ENCODE data around the gene CTSV. TPM values are rescaled to one million over a fixed set of nuclear protein-coding genes. Genes with fewer than 3 reads are reported as not detected.
"Not testable (repeated sequence)": the region's sequence is repeated elsewhere in the genome, so short reads cannot be mapped to it uniquely, and the experiment has no call there.

Gene CTSV
- total RNA-seq, 1 experiment from 2014 or later: 68.4 TPM

DNA sequence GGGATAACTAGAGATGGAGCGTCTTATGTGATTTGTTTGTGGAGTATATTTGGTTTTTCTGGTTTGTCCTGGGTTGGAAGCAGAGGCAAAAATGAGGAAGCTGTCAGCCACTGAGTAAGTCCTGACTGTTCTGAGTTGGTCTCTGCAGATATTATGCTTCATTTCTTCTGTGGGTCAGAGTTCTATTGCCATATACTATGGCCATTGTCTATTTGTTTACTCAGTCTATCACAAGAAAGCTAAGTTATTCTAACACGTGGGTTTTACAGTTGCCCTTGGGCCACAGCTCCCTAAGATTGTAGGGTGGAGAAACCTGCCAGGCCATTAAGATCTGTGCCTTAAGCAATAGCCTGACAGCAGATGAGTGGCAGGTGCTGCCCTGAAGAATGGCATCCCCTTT is 3.0 kb upstream of the CTSV start (continued):
- no peak for TF ChIP-seq ZBTB21 (CRISPR knock-in tag; IDR thresholded peaks at IDR 0.05; ENCODE audit: borderline replicate concordance)
- TF ChIP-seq PRRX2 (CRISPR knock-in tag; IDR thresholded peaks at IDR 0.05): no peak
- TF ChIP-seq NR1H2 (CRISPR knock-in tag; IDR thresholded peaks at IDR 0.05): no peak
- TF ChIP-seq NR3C1 (CRISPR knock-in tag; conservative IDR thresholded peaks at IDR 0.05; ENCODE audit: low read depth): no peak

DNA sequence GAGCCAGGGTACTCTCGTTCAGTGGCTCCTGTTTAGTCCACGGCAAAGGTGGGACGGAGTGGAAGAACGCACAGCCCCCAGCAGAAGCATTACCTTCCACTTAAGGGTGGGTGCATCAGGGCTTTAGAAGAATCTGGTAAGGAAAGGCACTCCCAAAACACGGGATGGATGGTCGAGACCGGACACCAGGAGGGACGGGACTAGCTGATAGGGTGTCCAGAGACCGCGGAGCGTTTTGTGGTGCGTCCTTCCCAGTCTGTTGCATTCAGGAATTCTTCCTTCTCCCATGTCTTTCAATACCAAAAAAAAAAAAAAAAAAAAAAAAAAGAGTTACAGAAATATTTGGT is 545 bp upstream of the CTSV start:
- ChIA-PET POLR2A (interaction anchor here (0.6 to 2.4 kb wide), 7 partner anchors 10 to 424 kb away, joined by 3 to 14 read pairs (median 4); no protein-coding TSS in a partner anchor), CTCF (interaction anchor here (2.2 kb wide), 2 partner anchors 70 to 164 kb away, joined by 6 to 7 read pairs; no protein-coding TSS in a partner anchor)
- H3K4me3 Mint-ChIP-seq: peak overlapping the region; percentile 92
- H3K27ac Mint-ChIP-seq: peak overlapping the region; percentile 98
- H3K36me3 Mint-ChIP-seq: peaks cover 38% of the 10 kb centered on the region
- H3K9me3 Mint-ChIP-seq: peaks cover 9% of the 10 kb centered on the region
- H3K4me1 Mint-ChIP-seq: peaks cover 17% of the 10 kb centered on the region
- no peak for TF ChIP-seq IRF2 (CRISPR knock-in tag; IDR thresholded peaks at IDR 0.05; ENCODE audit: borderline replicate concordance, low read depth)
- TF ChIP-seq, protein P1, sequence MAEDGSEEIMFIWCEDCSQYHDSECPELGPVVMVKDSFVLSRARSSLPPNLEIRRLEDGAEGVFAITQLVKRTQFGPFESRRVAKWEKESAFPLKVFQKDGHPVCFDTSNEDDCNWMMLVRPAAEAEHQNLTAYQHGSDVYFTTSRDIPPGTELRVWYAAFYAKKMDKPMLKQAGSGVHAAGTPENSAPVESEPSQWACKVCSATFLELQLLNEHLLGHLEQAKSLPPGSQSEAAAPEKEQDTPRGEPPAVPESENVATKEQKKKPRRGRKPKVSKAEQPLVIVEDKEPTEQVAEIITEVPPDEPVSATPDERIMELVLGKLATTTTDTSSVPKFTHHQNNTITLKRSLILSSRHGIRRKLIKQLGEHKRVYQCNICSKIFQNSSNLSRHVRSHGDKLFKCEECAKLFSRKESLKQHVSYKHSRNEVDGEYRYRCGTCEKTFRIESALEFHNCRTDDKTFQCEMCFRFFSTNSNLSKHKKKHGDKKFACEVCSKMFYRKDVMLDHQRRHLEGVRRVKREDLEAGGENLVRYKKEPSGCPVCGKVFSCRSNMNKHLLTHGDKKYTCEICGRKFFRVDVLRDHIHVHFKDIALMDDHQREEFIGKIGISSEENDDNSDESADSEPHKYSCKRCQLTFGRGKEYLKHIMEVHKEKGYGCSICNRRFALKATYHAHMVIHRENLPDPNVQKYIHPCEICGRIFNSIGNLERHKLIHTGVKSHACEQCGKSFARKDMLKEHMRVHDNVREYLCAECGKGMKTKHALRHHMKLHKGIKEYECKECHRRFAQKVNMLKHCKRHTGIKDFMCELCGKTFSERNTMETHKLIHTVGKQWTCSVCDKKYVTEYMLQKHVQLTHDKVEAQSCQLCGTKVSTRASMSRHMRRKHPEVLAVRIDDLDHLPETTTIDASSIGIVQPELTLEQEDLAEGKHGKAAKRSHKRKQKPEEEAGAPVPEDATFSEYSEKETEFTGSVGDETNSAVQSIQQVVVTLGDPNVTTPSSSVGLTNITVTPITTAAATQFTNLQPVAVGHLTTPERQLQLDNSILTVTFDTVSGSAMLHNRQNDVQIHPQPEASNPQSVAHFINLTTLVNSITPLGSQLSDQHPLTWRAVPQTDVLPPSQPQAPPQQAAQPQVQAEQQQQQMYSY (CRISPR knock-in tag; IDR thresholded peaks at IDR 0.05): peak; percentile 95
- ATAC-seq (peak; percentile 49), DNase-seq (ENCODE audit: low spot score) (peak; percentile 64)
- H3K27me3 Mint-ChIP-seq (ENCODE audit: low read depth): peaks cover 35% of the 10 kb centered on the region

DNA sequence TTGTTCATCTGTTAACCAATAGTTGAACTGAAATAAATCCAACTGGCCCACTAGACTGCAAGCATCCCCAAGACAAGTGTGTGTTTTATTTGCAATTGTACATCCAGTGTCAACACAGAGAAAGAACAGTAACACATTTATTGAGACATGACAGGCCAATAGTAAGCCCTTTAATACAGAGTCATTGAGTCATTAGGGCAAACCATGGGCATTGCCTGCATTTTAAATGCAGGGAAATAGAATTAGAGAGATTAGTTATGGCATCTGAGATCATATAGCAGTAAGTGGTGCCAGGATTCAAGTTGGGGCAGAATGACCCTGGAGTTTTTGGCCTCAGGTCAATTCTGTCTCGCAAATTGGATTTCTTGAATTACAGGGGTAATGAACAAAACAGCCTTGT is 15.4 kb downstream of the CTSV start:
- POLR2A ChIA-PET; H3K27me3 Mint-ChIP-seq (ENCODE audit: low read depth); H3K27ac Mint-ChIP-seq; H3K36me3 Mint-ChIP-seq; CTCF ChIA-PET; H3K9me3 Mint-ChIP-seq; DNase-seq (ENCODE audit: low spot score); H3K4me1 Mint-ChIP-seq; ATAC-seq; H3K4me3 Mint-ChIP-seq: not testable (repeated sequence)

DNA sequence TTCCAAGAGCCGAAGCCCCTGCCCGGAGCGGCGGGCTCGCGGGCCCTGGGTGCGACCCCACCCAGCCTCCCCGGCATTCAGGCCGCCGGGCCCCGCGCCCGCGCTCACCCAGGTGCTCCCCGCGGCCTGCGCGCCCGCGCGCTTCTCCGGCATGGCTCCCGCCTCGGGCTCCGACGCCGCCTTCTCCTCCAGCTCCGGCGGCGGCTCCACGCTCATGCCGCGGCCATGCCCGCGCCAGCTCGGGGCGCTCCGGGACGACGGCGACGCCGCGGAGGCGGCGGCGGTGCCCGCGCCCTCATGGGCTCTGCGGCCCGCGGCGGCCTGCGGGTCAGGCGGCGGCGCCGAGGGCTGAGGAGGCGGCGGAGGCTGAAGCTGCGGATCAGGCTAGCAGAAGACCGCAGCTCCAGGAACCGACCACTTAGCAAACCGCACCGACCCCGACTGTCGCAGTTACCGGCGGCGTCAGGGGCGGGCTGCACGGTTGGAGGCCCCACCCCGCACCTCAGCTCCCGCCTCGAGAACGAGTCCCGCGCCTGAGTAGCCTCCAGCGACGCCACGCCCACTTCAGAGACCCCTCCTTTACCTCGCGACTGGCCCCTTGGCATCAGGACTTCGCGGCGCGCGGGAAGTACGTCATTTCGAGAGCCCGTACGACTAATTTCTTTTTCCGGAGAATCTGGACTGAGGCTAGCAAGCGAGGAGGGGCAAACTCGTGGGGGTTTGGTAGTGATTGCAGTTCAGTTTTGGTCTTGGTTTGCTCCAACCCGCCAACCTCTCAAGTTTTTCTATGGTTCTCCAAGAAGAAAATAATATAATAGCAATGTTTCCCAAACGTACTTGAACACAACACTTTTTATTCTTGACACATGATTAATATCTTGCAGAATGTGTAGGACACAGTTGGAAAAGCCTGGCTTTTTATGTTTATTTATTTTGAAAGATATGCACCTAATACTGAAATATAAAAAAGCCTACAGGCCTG is 25.5 kb downstream of the CTSV start:
- peaks cover 10% of the 10 kb centered on the region for H3K4me1 Mint-ChIP-seq
- POLR2A ChIA-PET; H3K9me3 Mint-ChIP-seq; H3K27me3 Mint-ChIP-seq (ENCODE audit: low read depth); CTCF ChIA-PET; H3K36me3 Mint-ChIP-seq: not testable (repeated sequence)
- H3K27ac Mint-ChIP-seq: peak overlapping the region; percentile 88
- peak overlapping the region; percentile 89 for H3K4me3 Mint-ChIP-seq
- ATAC-seq (peak; percentile 97), DNase-seq (ENCODE audit: low spot score) (peak; percentile 73)
- TF ChIP-seq, protein P2, sequence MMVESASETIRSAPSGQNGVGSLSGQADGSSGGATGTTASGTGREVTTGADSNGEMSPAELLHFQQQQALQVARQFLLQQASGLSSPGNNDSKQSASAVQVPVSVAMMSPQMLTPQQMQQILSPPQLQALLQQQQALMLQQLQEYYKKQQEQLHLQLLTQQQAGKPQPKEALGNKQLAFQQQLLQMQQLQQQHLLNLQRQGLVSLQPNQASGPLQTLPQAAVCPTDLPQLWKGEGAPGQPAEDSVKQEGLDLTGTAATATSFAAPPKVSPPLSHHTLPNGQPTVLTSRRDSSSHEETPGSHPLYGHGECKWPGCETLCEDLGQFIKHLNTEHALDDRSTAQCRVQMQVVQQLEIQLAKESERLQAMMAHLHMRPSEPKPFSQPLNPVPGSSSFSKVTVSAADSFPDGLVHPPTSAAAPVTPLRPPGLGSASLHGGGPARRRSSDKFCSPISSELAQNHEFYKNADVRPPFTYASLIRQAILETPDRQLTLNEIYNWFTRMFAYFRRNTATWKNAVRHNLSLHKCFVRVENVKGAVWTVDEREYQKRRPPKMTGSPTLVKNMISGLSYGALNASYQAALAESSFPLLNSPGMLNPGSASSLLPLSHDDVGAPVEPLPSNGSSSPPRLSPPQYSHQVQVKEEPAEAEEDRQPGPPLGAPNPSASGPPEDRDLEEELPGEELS (CRISPR knock-in tag; IDR thresholded peaks at IDR 0.05): peak; percentile 31; the same call in 1 of the 2 replicates
- TF ChIP-seq FOXP1 (CRISPR knock-in tag; IDR thresholded peaks at IDR 0.05; ENCODE audit: borderline replicate concordance) (peak; percentile 63; the same call in 1 of the 2 replicates), SP1 (CRISPR knock-in tag; conservative IDR thresholded peaks at IDR 0.05) (peak; percentile 74), ZBTB21 (CRISPR knock-in tag; IDR thresholded peaks at IDR 0.05; ENCODE audit: borderline replicate concordance) (0 out of 2 replicates have a peak, but pooled peaks have one; percentile 17), CREM (CRISPR knock-in tag; IDR thresholded peaks at IDR 0.05) (peak; percentile 92)
- TF ChIP-seq, protein P3, sequence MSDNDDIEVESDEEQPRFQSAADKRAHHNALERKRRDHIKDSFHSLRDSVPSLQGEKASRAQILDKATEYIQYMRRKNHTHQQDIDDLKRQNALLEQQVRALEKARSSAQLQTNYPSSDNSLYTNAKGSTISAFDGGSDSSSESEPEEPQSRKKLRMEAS (CRISPR knock-in tag; IDR thresholded peaks at IDR 0.05): peak; percentile 33; the same call in 1 of the 2 replicates

DNA sequence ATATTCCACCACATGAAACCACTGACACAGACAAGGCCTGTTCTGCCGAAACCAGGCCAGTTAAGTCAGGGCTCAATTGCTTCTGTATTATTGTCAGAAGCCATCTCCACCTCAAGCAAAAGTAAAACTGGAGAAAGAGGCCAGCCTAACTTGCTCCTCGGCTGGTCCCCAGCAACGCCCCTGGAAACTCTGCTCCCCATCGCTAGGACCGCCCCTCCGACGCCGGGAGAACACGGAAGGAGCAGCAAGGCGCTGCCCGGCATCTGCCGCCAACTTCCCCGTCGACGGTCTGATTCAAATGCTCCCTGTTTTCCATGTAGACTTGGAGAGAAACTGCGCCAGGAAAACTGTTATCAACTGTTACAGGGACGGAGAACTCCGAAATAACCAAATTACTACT is 26.3 kb downstream of the CTSV start:
- H3K36me3 Mint-ChIP-seq; DNase-seq (ENCODE audit: low spot score); H3K27me3 Mint-ChIP-seq (ENCODE audit: low read depth); H3K9me3 Mint-ChIP-seq; POLR2A ChIA-PET; CTCF ChIA-PET: not testable (repeated sequence)
- ATAC-seq: peak; percentile 56
- H3K4me1 Mint-ChIP-seq: peaks cover 10% of the 10 kb centered on the region
- peak overlapping the region; percentile 89 for H3K4me3 Mint-ChIP-seq
- peak overlapping the region; percentile 90 for H3K27ac Mint-ChIP-seq

DNA sequence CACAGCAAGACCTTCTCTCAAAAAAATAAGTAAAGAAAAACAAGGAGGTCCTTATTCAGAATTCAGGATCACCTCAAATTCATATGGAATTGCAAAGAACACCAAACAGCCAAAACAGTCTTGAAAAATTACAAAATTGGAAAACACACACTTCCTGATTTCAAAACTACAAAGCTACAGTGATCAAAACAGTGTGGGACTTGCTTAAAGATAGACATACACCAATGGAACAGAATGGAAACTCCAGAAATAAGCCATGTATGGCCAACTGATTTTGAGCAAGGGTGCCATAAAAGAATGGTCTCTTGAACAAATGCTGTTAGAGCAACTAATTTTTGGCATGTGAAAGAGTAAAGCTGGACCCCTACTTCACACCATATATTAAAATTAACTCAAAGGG is 36.7 kb downstream of the CTSV start:
- H3K9me3 Mint-ChIP-seq; ATAC-seq; DNase-seq (ENCODE audit: low spot score); H3K27me3 Mint-ChIP-seq (ENCODE audit: low read depth); H3K36me3 Mint-ChIP-seq; CTCF ChIA-PET; POLR2A ChIA-PET; H3K27ac Mint-ChIP-seq; H3K4me3 Mint-ChIP-seq: not testable (repeated sequence)
- H3K4me1 Mint-ChIP-seq: peaks cover 30% of the 10 kb centered on the region

DNA sequence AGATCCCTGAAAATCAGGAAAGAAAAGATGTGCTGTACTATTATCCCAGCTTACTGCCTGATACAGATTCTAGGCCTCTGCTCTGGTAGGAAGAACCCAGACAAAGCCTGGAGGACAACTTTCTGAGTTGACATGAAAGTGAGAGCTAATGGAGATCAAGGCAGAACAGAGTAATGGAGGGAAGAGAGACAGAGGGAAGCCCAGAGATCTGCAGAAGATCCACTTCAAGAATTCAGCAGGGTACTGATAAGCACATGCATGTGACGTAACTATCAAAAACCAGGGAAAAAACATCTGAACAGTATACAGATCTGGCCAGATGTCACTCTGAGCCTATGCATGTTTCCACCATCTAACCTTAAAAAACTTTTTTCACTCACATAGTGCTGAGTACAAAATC is 37.6 kb downstream of the CTSV start:
- H3K36me3 Mint-ChIP-seq; DNase-seq (ENCODE audit: low spot score); H3K27me3 Mint-ChIP-seq (ENCODE audit: low read depth); H3K4me3 Mint-ChIP-seq; H3K9me3 Mint-ChIP-seq; CTCF ChIA-PET; ATAC-seq; POLR2A ChIA-PET: not testable (repeated sequence)
- Mint-ChIP-seq H3K27ac (peak overlapping the region; percentile 37; the same call in 1 of the 2 replicates), H3K4me1 (peaks cover 33% of the 10 kb centered on the region)

All from WTC11 (cell line).